ENCODE results near the gene PARD6G.

- TF ChIP-seq CTCF (IDR thresholded peaks at IDR 0.05), result no peak
- TF ChIP-seq IRF3 (IDR thresholded peaks at IDR 0.05; ENCODE audit: low read depth, low read length), result no peak
- no peak for TF ChIP-seq USF1 (IDR thresholded peaks at IDR 0.05; ENCODE audit: borderline replicate concordance, low read depth)
- no peak for TF ChIP-seq RFX5 (IDR thresholded peaks at IDR 0.05; ENCODE audit: low read length)
- TF ChIP-seq TAF1 (IDR thresholded peaks at IDR 0.05; ENCODE audit: borderline replicate concordance, low read depth, low read length), result no peak
- TF ChIP-seq NRF1 (IDR thresholded peaks at IDR 0.05; ENCODE audit: low read depth, low read length), result no peak
- TF ChIP-seq SIN3A (IDR thresholded peaks at IDR 0.05; ENCODE audit: borderline replicate concordance, low read depth, low read length), result no peak
- TF ChIP-seq USF2 (IDR thresholded peaks at IDR 0.05; ENCODE audit: borderline replicate concordance, low read depth, low read length), result no peak
- TF ChIP-seq CHD2 (IDR thresholded peaks at IDR 0.05; ENCODE audit: low read length, partially characterized antibody), result no peak
- TF ChIP-seq MAX (IDR thresholded peaks at IDR 0.05; ENCODE audit: low read depth), result no peak
- TF ChIP-seq POLR2AphosphoS5 (IDR thresholded peaks at IDR 0.05; ENCODE audit: low read depth, low read length), result no peak
- no peak for TF ChIP-seq REST (IDR thresholded peaks at IDR 0.05; ENCODE audit: low read depth, low read length)
- no peak for TF ChIP-seq PBX3 (IDR thresholded peaks at IDR 0.05)
Observed at GRCh38 chr18:80228051-80228848, 19.1 kb downstream of the PARD6G start.

Measured in SK-N-SH (cell line).